Thymus (tissue), 14 donors: Measurements from ENCODE around the gene PWWP2B. TPM values are rescaled to one million over a fixed set of nuclear protein-coding genes. Genes with fewer than 3 reads are reported as not detected.
A peak's percentile ranks its signal among the peaks of the same experiment; 100 is the strongest.
"Not testable (repeated sequence)": the region's sequence is repeated elsewhere in the genome, so short reads cannot be mapped to it uniquely, and the experiment has no call there.

Source experiments
- DNase-seq, 9 donors: peaks; one replicate each; pipeline ENCODE4 v3.0.0-alpha.2; 2013; ENCODE audit warnings: low spot score in 9 of 9, low read depth in 6 of 9, missing footprints in 1 of 9
- H3K27ac ChIP-seq, 2 donors: one replicate each; pipeline ENCODE4 v1.5.1; 2013; ENCODE audit warnings: control low read depth in 1 of 2, low read depth in 1 of 2, low read length in 1 of 2, mild to moderate bottlenecking in 1 of 2, moderate library complexity in 1 of 2
- H3K27me3 ChIP-seq, 2 donors: one replicate each; pipeline ENCODE4 v1.5.1; 2013; ENCODE audit warnings: low read length in 1 of 2; ENCODE audit not compliant: control insufficient read depth in 2 of 2, insufficient read depth in 1 of 2
- H3K36me3 ChIP-seq, 2 donors: one replicate each; pipeline ENCODE4 v1.5.1; 2013; ENCODE audit warnings: low read length in 1 of 2, mild to moderate bottlenecking in 1 of 2, moderate library complexity in 1 of 2; ENCODE audit not compliant: control insufficient read depth in 2 of 2, insufficient read depth in 2 of 2
- H3K4me1 ChIP-seq, 2 donors: one replicate each; pipeline ENCODE4 v1.5.1; 2013; ENCODE audit warnings: low read length in 2 of 2; ENCODE audit not compliant: control insufficient read depth in 2 of 2, insufficient read depth in 2 of 2
- H3K4me3 ChIP-seq, 2 donors: one replicate each; pipeline ENCODE4 v1.5.1; 2013; ENCODE audit warnings: low read length in 2 of 2, control low read depth in 1 of 2, mild to moderate bottlenecking in 1 of 2
- H3K9me3 ChIP-seq, 2 donors: one replicate each; pipeline ENCODE4 v1.5.1; 2013; ENCODE audit warnings: low read length in 1 of 2, mild to moderate bottlenecking in 1 of 2; ENCODE audit not compliant: control insufficient read depth in 2 of 2, insufficient read depth in 1 of 2
- WGBS: extraction: QIAGEN DNeasy Blood & Tissue Kit; methylation state at CpG from one replicate; pipeline ENCODE4 v1.1.7; 2013; 5-methylcytosine and 5-hydroxymethylcytosine counted together
- long read RNA-seq, 10 donors: transcript quantifications; one replicate each; lab custom pipeline, GENCODE V29; 2026
- polyA plus RNA-seq: library from polyadenylated mRNA; stranded (reverse); fragments of 200-250 nt; gene quantifications from one replicate; pipeline ENCODE4 v1.2.3, GENCODE V29; 2013
- total RNA-seq: library from RNA; stranded (reverse); fragments of 120-200 nt; gene quantifications from one replicate; pipeline ENCODE4 v1.2.4, GENCODE V29; 2013
- donor health status: healthy.

Gene PWWP2B
- total RNA-seq = 5.1 TPM
- polyA plus RNA-seq = 9.8 TPM
- long read RNA-seq, donor 1 = 0 reads
- long read RNA-seq, donor 2 = 0 reads
- long read RNA-seq, donor 3, partial matches to known transcripts = 0 of 1 reads
- long read RNA-seq, donor 3, other reads (novel, unspliced or antisense) = 0 of 1 reads
- long read RNA-seq, donor 4 = 0 reads
- long read RNA-seq, donor 5, partial matches to known transcripts = 0 of 6 reads
- long read RNA-seq, donor 5, other reads (novel, unspliced or antisense) = 0 of 6 reads
- long read RNA-seq, donor 6, partial matches to known transcripts = 0 of 3 reads
- long read RNA-seq, donor 6, other reads (novel, unspliced or antisense) = 0 of 3 reads
- long read RNA-seq, donor 7, partial matches to known transcripts = 0 of 1 reads
- long read RNA-seq, donor 7, other reads (novel, unspliced or antisense) = 0 of 1 reads
- long read RNA-seq, donor 8 = 0 reads
- long read RNA-seq, donor 9 = 0 reads
- long read RNA-seq, donor 10 = 0 reads

- H3K27me3 ChIP-seq = peaks cover 22 to 51% of the 10 kb centered on the region in 2 donors
- WGBS = under 1% methylated on average over 86 of the region's 86 CpGs
- peak in 1 of 9 donors; percentile 39 for DNase-seq
- H3K9me3 ChIP-seq = no peaks in the 10 kb centered on the region
- H3K4me1 ChIP-seq = peaks cover 7 to 19% of the 10 kb centered on the region in 2 donors
- peak within 1 kb of the TSS; percentile 40 to 71 for H3K4me3 ChIP-seq
- H3K36me3 ChIP-seq = no peaks in the 10 kb centered on the region
- peak within 1 kb of the TSS in 1 of 2 donors; percentile 56 for H3K27ac ChIP-seq
Observed at GRCh38 chr10:132397036-132397541, at the start of gene PWWP2B. Gene PWWP2B, plus strand, starts transcription at chr10:132397200. Its CDS starts 27 bp downstream, at chr10:132397227.

DNA sequence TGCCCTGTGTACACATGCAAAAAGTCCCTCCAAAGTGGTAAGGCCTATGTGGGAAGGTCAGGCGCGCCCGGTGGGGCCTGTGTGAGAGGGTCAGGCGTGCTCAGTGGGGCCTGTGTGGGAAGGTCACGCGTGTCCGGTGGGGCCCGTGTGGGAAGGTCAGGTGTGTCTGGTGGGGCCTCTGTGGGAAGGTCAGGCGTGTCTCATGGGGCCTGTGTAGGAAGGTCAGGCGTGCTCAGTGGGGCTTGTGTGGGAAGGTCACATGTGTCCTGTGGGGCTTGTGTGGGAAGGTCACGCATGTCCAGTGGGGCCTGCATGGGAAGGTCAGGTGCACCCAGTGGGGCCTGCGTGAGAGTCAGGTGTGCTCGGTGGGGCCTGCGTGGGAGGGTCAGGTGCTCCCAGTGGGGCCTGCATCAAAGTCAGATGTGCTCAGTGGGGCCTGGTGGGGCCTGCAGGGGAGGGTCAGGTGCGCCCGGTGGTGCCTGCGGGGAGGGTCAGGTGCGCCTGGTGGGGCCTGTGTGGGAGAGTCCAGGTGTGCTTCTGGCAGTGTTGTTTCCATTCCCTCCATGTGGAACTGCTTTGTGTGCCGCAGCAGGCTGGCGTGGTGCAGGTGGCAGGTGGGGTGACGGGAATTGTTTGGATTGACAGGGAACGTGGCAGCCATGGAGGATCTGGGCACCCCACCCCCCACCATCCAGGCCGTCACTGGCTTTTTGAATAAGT lies 49.6 kb upstream of the PWWP2B start:
- no peak overlapping the region for H3K27ac ChIP-seq
- WGBS = 97% methylated on average over 23 of the region's 23 CpGs
- H3K27me3 ChIP-seq = no peaks in the 10 kb centered on the region
- H3K4me3 ChIP-seq = no peak overlapping the region
- no peaks in the 10 kb centered on the region for H3K9me3 ChIP-seq
- H3K36me3 ChIP-seq = peaks cover 6 to 8% of the 10 kb centered on the region in 2 donors
- no peaks in the 10 kb centered on the region for H3K4me1 ChIP-seq
- DNase-seq = no peak

- Histone ChIP-seq H3K27ac (no peak overlapping the region), H3K27me3 (no peaks in the 10 kb centered on the region), H3K36me3 (peaks cover 6 to 8% of the 10 kb centered on the region in 2 donors), H3K4me3 (no peak overlapping the region), H3K9me3 (no peaks in the 10 kb centered on the region), H3K4me1 (no peaks in the 10 kb centered on the region)
- 90% methylated on average over 13 of the region's 13 CpGs for WGBS
- DNase-seq = no peak
Observed at GRCh38 chr10:132347931-132348267, 49.1 kb upstream of the PWWP2B start.

GRCh38 chr10:132349766-132350165 lies 47.2 kb upstream of the PWWP2B start:
- Histone ChIP-seq H3K27me3 (no peaks in the 10 kb centered on the region), H3K27ac (no peak overlapping the region), H3K9me3 (no peaks in the 10 kb centered on the region), H3K4me1 (no peaks in the 10 kb centered on the region), H3K36me3 (peaks cover 6 to 10% of the 10 kb centered on the region in 2 donors), H3K4me3 (no peak overlapping the region)
- no peak for DNase-seq
- 95% methylated on average over 6 of the region's 6 CpGs for WGBS

GRCh38 chr10:132350391-132350790 lies 46.6 kb upstream of the PWWP2B start:
- Histone ChIP-seq H3K36me3 (peaks cover 5 to 9% of the 10 kb centered on the region in 2 donors), H3K4me3 (no peak overlapping the region), H3K9me3 (no peaks in the 10 kb centered on the region), H3K4me1 (no peaks in the 10 kb centered on the region), H3K27me3 (no peaks in the 10 kb centered on the region), H3K27ac (no peak overlapping the region)
- 96% methylated on average over 11 of the region's 11 CpGs for WGBS
- DNase-seq = no peak

- 97% methylated on average over 17 of the region's 17 CpGs for WGBS
- Histone ChIP-seq H3K4me3 (no peak overlapping the region), H3K27me3 (no peaks in the 10 kb centered on the region), H3K4me1 (no peaks in the 10 kb centered on the region), H3K9me3 (no peaks in the 10 kb centered on the region), H3K36me3 (peaks cover 0 to 7% of the 10 kb centered on the region in 2 donors), H3K27ac (no peak overlapping the region)
- DNase-seq = no peak
Observed at GRCh38 chr10:132350946-132351345, 46.1 kb upstream of the PWWP2B start.

DNA sequence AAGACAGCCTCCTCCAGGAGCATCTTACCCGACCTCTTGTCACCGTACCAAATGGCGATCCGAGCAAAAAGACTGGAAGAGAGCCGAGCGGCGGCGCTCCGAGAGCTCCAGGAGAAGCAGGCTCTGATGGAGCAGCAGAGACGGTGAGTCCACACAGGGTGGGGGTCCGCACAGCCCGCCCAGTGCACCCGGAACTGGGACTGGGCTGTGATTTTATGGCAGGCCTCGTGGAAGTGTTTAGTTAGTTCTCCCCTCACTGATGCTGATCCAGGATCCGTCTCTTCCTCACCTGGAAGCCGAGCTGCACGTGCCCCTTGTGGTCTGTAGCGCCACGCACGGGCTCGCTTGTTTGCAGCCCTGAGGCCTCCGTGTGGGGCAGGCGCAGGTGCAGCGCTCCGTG lies 45.4 kb upstream of the PWWP2B start:
- Histone ChIP-seq H3K27ac (no peak overlapping the region), H3K36me3 (peaks cover 0 to 7% of the 10 kb centered on the region in 2 donors)
- WGBS = 93% methylated on average over 25 of the region's 25 CpGs

DNA sequence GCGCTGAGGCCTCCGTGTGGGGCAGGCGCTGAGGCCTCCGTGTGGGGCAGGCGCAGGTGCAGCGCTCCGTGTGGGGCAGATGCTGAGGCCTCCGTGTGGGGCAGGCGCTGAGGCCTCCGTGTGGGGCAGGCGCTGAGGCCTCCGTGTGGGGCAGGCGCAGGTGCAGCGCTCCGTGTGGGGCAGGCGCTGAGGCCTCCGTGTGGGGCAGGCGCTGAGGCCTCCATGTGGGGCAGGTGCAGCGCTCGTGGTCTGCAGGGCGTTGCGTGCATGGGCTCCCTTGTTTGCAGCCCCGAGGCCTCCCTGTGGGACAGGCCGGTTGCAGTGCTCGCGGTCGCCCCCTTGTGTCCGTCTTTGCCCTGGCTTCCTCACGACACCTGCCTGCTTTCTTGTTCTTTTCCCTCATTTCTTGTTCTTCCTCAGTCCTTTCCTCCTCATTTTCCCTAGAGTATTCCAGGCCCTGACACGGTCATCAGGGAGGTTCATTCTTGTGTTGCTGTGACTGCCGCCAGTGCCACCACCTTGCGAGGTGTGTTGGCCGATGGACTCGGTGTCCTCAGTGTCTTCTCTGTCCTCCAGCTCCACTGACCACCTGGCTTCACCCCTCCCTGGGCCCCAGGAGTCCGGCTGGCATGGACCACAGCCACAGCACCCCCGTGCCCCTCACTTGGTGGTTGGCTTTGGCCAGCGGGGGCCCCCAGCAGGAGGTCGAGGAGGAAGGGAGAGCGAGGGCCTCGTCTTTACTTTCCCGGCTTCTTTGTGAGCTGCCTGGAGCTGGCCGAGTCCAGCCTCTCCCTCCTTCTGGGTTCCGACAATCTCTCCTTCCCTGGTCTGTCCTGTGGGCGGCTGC lies 44.3 kb upstream of the PWWP2B start:
- H3K9me3 ChIP-seq, H3K4me3 ChIP-seq, H3K36me3 ChIP-seq, H3K4me1 ChIP-seq, H3K27me3 ChIP-seq, H3K27ac ChIP-seq: not testable (repeated sequence)
- DNase-seq = peak in 3 of 9 donors; percentile 43 to 79 (median 60)
- WGBS = 64% methylated on average over 33 of the region's 44 CpGs

More for the DNA sequence above, 45.4 kb upstream of the PWWP2B start:
- Histone ChIP-seq H3K9me3 (no peaks in the 10 kb centered on the region), H3K27me3 (no peaks in the 10 kb centered on the region), H3K4me3 (no peak overlapping the region), H3K4me1 (no peaks in the 10 kb centered on the region)
- DNase-seq = no peak
